Limb (tissue), 2 donors: ENCODE data around the gene LHX5.
A peak's percentile ranks its signal among the peaks of the same experiment; 100 is the strongest.

Source experiments
- DNase-seq, 2 donors: peaks; one replicate each; pipeline ENCODE4 v3.0.0-alpha.2; 2016; ENCODE audit errors: extremely low spot score in 2 of 2

LHX5 gene

GRCh38 chr12:113440336-113440735 lies 31.3 kb downstream of the LHX5 start:
- no peak for DNase-seq

GRCh38 chr12:113439606-113440030 lies 32.1 kb downstream of the LHX5 start:
- DNase-seq = peak; percentile 25 to 73

DNA sequence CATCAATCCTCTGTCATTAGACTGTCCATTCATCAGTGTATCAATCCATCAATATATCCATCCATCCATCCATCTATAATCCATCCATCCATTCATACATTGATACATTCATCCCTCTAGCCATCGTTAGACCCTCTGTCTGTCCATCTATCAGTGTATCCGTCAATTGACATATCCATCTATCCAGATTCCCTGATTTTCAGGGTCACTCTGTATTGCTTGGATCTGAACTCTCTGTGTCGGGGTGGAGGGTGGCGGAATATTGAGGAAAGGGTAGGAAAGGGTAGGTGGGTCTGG lies 32.4 kb downstream of the LHX5 start:
- no peak for DNase-seq

DNA sequence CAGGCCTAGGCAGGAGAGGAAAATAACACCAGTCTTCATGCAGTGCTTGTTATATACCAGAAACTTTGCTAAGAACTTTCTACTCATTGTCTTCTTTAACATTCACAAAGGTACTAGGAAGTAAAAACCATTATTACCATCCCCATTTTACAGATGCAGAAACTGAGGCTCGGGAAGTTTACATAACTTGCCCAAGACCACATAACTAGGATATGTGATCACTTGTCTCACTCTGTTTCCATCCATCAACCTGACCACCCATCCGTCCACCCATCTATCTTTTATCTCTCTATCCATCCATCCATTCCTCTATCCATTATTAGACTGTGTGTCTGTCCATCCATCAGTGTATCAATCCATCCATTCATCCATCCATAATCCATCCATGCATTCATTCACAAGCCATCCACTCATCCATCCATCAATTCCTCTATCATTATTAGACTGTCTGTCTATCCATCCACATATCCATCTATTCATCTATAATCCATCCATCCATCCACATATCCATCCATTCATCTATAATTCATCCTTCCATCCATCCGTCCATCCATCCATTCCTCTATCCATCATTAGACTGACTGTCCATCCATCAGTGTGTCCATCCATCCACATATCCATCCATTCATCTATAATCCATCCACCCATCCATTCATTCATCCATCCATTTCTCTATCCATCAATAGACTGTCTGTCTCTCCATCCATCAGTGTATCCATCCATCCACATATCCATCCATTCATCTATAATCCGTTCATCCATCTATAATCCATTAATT lies 33.0 kb downstream of the LHX5 start:
- no peak for DNase-seq

GRCh38 chr12:113437729-113438100 lies 34.0 kb downstream of the LHX5 start:
- DNase-seq = no peak

GRCh38 chr12:113436993-113437728 lies 34.5 kb downstream of the LHX5 start:
- no peak for DNase-seq

DNA sequence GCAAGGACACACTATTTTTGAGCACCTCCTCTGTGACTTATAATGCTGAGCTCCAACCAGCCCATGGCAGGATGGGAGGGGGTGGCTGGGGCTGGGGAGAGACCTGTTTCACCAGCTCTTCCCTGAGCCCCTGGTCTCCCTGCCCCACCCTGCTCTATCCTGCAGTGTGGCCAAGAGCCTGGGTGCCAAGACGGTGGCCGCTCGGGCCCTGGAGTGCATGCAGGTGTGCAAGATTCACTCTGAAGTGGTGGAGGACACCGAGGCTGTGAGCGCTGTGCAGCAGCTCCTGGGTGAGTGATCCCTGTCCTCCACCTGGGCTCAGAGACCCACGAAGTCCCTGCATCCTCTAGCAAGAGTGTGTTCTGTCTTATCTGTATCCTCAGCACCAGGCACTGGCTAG lies 35.1 kb downstream of the LHX5 start:
- no peak for DNase-seq

GRCh38 chr12:113435367-113435766 lies 36.3 kb downstream of the LHX5 start:
- no peak for DNase-seq

- DNase-seq = no peak
Measured at GRCh38 chr12:113432986-113433385, 38.7 kb downstream of the LHX5 start.

- DNase-seq = no peak
Measured at GRCh38 chr12:113428482-113428881, 43.2 kb downstream of the LHX5 start.

DNA sequence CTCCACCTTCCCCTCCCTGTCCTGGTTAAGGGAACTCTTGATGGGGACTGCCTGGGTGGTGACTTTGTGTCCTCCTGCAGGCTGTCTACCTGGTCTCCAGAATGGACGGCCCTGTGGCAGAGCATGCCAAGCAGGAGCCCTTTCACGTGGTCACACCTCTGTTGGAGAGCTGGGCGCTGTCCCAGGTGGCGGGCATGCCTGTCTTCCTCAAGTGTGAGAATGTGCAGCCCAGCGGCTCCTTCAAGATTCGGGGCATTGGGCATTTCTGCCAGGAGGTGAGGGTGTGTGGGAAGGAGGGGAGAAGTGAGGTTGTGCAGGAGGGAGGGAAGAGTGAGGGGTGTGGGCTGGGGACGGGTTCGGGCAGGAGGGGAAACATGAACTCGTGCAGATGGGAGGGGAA lies 43.8 kb downstream of the LHX5 start:
- DNase-seq = no peak

GRCh38 chr12:113425960-113426453 lies 45.7 kb downstream of the LHX5 start:
- no peak for DNase-seq

- DNase-seq = peak in 1 of 2 donors; percentile 71
Measured at GRCh38 chr12:113424915-113425823, 46.5 kb downstream of the LHX5 start.

GRCh38 chr12:113424456-113424855 lies 47.2 kb downstream of the LHX5 start:
- DNase-seq = no peak

DNA sequence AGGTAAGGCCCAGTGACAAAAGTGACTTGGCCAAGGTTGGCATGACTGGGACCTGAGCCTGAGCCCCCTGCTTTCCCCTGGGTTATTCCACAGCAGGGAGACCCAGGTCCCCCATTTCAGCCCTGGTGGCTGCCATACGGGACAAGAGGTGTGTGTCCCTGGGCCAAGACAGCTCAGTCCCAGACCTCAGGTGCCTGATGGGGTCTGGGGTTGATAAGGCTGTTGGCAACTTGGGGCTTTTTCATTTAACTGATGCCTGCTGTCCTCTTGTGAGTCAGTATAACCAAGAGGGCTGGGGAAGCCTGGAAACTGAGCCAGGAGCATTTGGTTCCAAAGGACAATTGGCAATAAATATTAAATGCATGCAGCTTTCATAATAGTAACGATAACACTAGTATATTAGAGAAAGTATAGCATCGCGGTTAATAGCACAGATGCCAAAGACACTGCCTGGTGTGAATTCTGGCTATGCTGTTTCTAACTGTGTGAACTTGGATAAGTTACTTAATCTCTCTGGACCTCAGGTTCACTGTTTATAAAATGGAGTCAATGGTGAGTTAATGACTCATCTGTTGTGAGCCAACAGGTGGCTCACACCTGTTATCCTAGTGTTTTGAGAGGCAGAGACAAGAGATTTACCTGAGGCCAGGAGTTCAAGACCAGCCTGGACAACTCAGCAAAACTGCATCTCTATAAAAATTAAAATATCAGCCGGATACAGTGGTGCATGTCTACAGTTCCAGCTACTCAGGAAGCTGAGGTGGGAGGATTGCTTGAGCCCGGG lies 48.6 kb downstream of the LHX5 start:
- DNase-seq = no peak

- peak; percentile 25 to 68 for DNase-seq
Measured at GRCh38 chr12:113422030-113422885, 49.4 kb downstream of the LHX5 start, which contains the start of gene SDSL. SDSL (plus strand) TSS chr12:113422380; CDS start chr12:113427983, 5,603 bp downstream.

DNA sequence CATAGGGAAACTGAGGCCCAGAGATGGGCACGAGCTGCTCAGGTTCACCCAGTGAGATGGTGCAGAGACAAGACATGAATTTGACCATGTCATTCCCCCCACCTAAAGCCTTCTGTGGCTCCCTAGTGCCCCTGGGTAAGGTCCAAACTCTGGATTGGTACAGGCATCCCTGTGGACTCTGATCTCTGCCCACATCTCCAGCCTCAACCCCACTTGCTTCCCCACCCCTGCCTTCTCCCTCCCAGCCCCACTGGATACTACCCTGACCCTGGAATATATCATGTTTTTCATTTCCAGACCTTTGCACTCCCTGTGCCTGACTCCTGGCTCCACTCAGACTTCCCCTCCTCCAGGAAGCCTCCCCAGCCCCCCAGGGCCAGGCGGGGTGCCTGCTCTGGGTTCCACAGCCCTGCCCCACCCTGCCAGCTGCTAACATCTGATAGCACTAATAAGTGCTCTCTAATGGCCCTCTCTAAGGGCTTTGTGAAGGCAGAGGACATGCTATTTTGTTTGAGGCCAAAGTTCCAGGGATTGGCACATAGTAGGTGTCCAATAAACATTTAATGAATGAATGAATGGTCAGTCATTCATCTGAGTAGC lies 50.6 kb downstream of the LHX5 start:
- DNase-seq = no peak

DNA sequence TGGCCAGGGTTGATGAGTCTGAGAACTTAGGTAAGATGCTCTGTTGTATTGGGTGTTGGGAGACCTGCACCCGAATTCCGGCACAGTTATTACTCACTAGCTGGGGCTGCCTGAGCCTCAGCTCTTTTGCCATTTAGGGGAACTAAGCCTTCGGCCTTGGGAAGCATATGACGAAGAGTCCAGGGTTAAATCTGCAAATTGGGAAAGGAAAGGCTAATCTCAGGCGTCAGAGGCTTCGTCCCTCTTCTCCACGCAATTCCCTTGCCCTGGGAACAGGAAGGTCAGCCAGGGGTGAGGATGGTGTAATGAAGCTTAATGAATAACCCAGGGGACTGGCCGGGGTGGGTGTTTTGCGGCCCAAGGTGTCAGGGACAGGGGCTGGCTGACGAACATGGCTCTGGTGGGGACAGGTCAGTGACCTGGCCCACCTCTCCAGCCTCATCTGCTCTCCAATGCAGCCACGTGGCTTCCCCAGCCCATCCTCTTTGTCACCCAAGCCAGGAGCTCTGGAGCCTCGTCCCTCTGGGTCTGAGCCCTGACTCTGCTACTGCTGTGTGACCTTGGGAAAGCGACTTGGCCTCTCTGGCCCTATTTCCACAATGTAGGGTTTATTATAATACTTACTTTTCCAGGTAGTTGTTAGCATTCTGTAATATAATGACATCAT lies 53.3 kb downstream of the LHX5 start:
- DNase-seq = no peak

- DNase-seq = no peak
Measured at GRCh38 chr12:113416091-113416754, 55.4 kb downstream of the LHX5 start.
